ENCODE data around the gene B4GALT6. TPM values are rescaled to one million over a fixed set of nuclear protein-coding genes. Genes with fewer than 3 reads are reported as not detected.
A peak's percentile ranks its signal among the peaks of the same experiment; 100 is the strongest.

The B4GALT6 gene
- polyA plus RNA-seq, 1 donor (not counting 4 experiments of a cell fraction or from before 2014, with no cell fraction given), result 7.1 TPM

- Histone ChIP-seq H4K20me1 (ENCODE audit: control insufficient read depth, extremely low read depth, insufficient read depth, low read length) (no peaks in the 10 kb centered on the region), H3K9me3 (ENCODE audit: control insufficient read depth, low read depth, low read length) (no peaks in the 10 kb centered on the region), H3K27ac (ENCODE audit: control insufficient read depth, insufficient read depth, low read length) (peak overlapping the region; percentile 21), H3K4me1 (ENCODE audit: control insufficient read depth, extremely low read depth, insufficient read depth, low read length) (peaks cover 34% of the 10 kb centered on the region), H3K79me2 (ENCODE audit: control insufficient read depth, insufficient read depth, low read length) (peaks cover 3% of the 10 kb centered on the region), H3K9me1 (ENCODE audit: control insufficient read depth, extremely low read depth, insufficient read depth, low read length) (no peaks in the 10 kb centered on the region), H3K4me2 (ENCODE audit: control insufficient read depth, extremely low read depth, insufficient read depth, low read depth, low read length) (peak overlapping the region; percentile 73), H2AFZ (ENCODE audit: control insufficient read depth, low read length) (peak overlapping the region; percentile 74), H3K9ac (ENCODE audit: control insufficient read depth, extremely low read depth, insufficient read depth, low read length) (peak overlapping the region; percentile 63), H3K36me3 (ENCODE audit: control insufficient read depth in 2 of 2, extremely low read depth in 1 of 2, insufficient read depth in 2 of 2, low read length in 2 of 2) (no peaks in the 10 kb centered on the region), H3K4me3 (ENCODE audit: control insufficient read depth in 2 of 3, extremely low read depth in 1 of 3, insufficient read depth in 2 of 3, low read depth in 1 of 3, low read length in 3 of 3) (peak overlapping the region; percentile 42 to 70 (median 63)), H3K27me3 (ENCODE audit: control insufficient read depth, extremely low read depth, insufficient read depth, low read length) (no peaks in the 10 kb centered on the region)
- dilution Hi-C loops (cut with MboI; ENCODE audit: extremely low pct_ligation_motif_present, low sequenced_read_pairs), result no loop called here
- no peak for DNase-seq (ENCODE audit: low read depth, low spot score)
- TF ChIP-seq CTCF (optimal IDR thresholded peaks at IDR 0.05 in 1 of 3, IDR thresholded peaks at IDR 0.05 in 1 of 3, conservative IDR thresholded peaks at IDR 0.05 in 1 of 3; ENCODE audit: extremely low read depth in 1 of 3, insufficient read depth in 2 of 3, low read length in 3 of 3) (peak; percentile 12 to 56 (median 42)), EZH2 (IDR thresholded peaks at IDR 0.05; ENCODE audit: low read length) (no peak)
- FAIRE-seq, result no peak
These were observed 1.0 kb upstream of the B4GALT6 start for GRCh38 chr18:31685097-31686082.

- dilution Hi-C loops (cut with MboI; ENCODE audit: extremely low pct_ligation_motif_present, low sequenced_read_pairs), result no loop called here
- Histone ChIP-seq H3K9me1 (ENCODE audit: control insufficient read depth, extremely low read depth, insufficient read depth, low read length) (no peaks in the 10 kb centered on the region), H3K4me3 (ENCODE audit: control insufficient read depth in 2 of 3, extremely low read depth in 1 of 3, insufficient read depth in 2 of 3, low read depth in 1 of 3, low read length in 3 of 3) (peak overlapping the region; percentile 51 to 72 (median 71)), H3K36me3 (ENCODE audit: control insufficient read depth in 2 of 2, extremely low read depth in 1 of 2, insufficient read depth in 2 of 2, low read length in 2 of 2) (no peaks in the 10 kb centered on the region), H3K27ac (ENCODE audit: control insufficient read depth, insufficient read depth, low read length) (peak overlapping the region; percentile 51), H4K20me1 (ENCODE audit: control insufficient read depth, extremely low read depth, insufficient read depth, low read length) (no peaks in the 10 kb centered on the region), H3K4me1 (ENCODE audit: control insufficient read depth, extremely low read depth, insufficient read depth, low read length) (peaks cover 49% of the 10 kb centered on the region), H3K9me3 (ENCODE audit: control insufficient read depth, low read depth, low read length) (no peaks in the 10 kb centered on the region), H3K27me3 (ENCODE audit: control insufficient read depth, extremely low read depth, insufficient read depth, low read length) (no peaks in the 10 kb centered on the region), H3K9ac (ENCODE audit: control insufficient read depth, extremely low read depth, insufficient read depth, low read length) (peak overlapping the region; percentile 63), H3K79me2 (ENCODE audit: control insufficient read depth, insufficient read depth, low read length) (peaks cover 3% of the 10 kb centered on the region), H2AFZ (ENCODE audit: control insufficient read depth, low read length) (peak overlapping the region; percentile 88), H3K4me2 (ENCODE audit: control insufficient read depth, extremely low read depth, insufficient read depth, low read depth, low read length) (peak overlapping the region; percentile 91)
- FAIRE-seq (peak; percentile 41), DNase-seq (ENCODE audit: low read depth, low spot score) (no peak)
- TF ChIP-seq CTCF (optimal IDR thresholded peaks at IDR 0.05 in 1 of 3, IDR thresholded peaks at IDR 0.05 in 1 of 3, conservative IDR thresholded peaks at IDR 0.05 in 1 of 3; ENCODE audit: extremely low read depth in 1 of 3, insufficient read depth in 2 of 3, low read length in 3 of 3) (no peak), EZH2 (IDR thresholded peaks at IDR 0.05; ENCODE audit: low read length) (no peak)
These were observed 458 bp downstream of the B4GALT6 start for GRCh38 chr18:31683968-31684278.

All from keratinocyte (primary cell).